Measurements from ENCODE around the gene OR14A2. TPM values are rescaled to one million over a fixed set of nuclear protein-coding genes. Genes with fewer than 3 reads are reported as not detected.

Gene OR14A2
- total and polyA plus RNA-seq, 2 donors (not counting 1 experiment from before 2014, with no cell fraction given) = not detected

DNA sequence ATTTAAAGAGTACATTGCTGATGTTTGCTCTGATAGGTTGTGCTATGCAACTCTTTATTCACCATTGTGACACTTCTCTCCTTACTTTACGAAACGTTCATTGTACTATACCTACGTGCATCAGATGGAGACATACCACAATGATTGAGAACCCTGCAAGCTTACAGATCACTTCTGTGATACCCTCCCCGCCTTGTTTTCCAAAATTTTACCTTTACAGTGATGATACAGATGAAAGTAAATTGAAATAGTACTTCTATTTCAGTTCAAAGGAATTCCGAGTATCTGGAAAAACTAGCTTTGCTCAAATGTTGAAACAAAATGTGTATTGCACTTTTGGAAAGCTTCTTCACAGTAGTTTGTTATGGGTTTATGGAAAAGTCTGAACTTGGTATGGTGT, 6.2 kb downstream of the OR14A2 start:
- intact Hi-C loops (cut with micrococcal nuclease) = no loop called here
- POLR2A ChIA-PET = no interaction called here
- no CpG with 5 or more reads among the region's 5 CpGs for WGBS (ENCODE audit: insufficient coverage)

GRCh38 chr1:247740721-247741120, 7.2 kb downstream of the OR14A2 start:
- no peaks in the 10 kb centered on the region for H3K4me1 Mint-ChIP-seq
- H3K27me3 Mint-ChIP-seq = peaks cover 3% of the 10 kb centered on the region
- H3K9me3 Mint-ChIP-seq (ENCODE audit: insufficient read depth) = no peaks in the 10 kb centered on the region
- H3K79me2 ChIP-seq (ENCODE audit: control insufficient read depth, insufficient read depth, low read length) = no peaks in the 10 kb centered on the region
- WGBS (ENCODE audit: insufficient coverage) = no CpG with 5 or more reads among the region's 2 CpGs
- no peaks in the 10 kb centered on the region for H3K36me3 ChIP-seq (replicated peaks in 1 of 2; ENCODE audit: control extremely low read depth in 1 of 2, control insufficient read depth in 1 of 2, extremely low read depth in 1 of 2, insufficient read depth in 2 of 2, low read length in 1 of 2)
- no peak overlapping the region for H3K27ac Mint-ChIP-seq
- ChIA-PET POLR2A (no interaction called here), CTCF (no interaction called here)
- no peaks in the 10 kb centered on the region for H4K20me1 ChIP-seq (ENCODE audit: control insufficient read depth, insufficient read depth, low read length, poor library complexity, severe bottlenecking)
- H2AFZ ChIP-seq (ENCODE audit: insufficient read depth, low read depth, low read length, poor library complexity, severe bottlenecking) = no peak overlapping the region
- H3K9ac ChIP-seq (ENCODE audit: low read length) = no peak overlapping the region
- intact Hi-C loops (cut with micrococcal nuclease) = no loop called here
- no peak overlapping the region for H3K27ac ChIP-seq (ENCODE audit: low read length in 2 of 2)
- ATAC-seq (ENCODE audit: low read depth) (no peak), DNase-seq (no peak)
- H3K9me3 ChIP-seq (ENCODE audit: control extremely low read depth in 1 of 3, control insufficient read depth in 2 of 3, insufficient read depth in 1 of 3, low read length in 2 of 3) = no peaks in the 10 kb centered on the region
- H3K4me3 Mint-ChIP-seq = no peak overlapping the region
- H3K4me2 ChIP-seq (replicated peaks; ENCODE audit: low read depth, low read length, poor library complexity, severe bottlenecking) = no peak overlapping the region
- H3K4me3 ChIP-seq (ENCODE audit: control extremely low read depth in 1 of 5, extremely low read depth in 1 of 5, insufficient read depth in 1 of 5, low read depth in 2 of 5, low read length in 4 of 5) = no peak overlapping the region
- no peak for TF ChIP-seq EZH2 (IDR thresholded peaks at IDR 0.05; ENCODE audit: borderline replicate concordance, insufficient read depth, low read depth, low read length, poor library complexity, severe bottlenecking)
- TF ChIP-seq, protein P1, sequence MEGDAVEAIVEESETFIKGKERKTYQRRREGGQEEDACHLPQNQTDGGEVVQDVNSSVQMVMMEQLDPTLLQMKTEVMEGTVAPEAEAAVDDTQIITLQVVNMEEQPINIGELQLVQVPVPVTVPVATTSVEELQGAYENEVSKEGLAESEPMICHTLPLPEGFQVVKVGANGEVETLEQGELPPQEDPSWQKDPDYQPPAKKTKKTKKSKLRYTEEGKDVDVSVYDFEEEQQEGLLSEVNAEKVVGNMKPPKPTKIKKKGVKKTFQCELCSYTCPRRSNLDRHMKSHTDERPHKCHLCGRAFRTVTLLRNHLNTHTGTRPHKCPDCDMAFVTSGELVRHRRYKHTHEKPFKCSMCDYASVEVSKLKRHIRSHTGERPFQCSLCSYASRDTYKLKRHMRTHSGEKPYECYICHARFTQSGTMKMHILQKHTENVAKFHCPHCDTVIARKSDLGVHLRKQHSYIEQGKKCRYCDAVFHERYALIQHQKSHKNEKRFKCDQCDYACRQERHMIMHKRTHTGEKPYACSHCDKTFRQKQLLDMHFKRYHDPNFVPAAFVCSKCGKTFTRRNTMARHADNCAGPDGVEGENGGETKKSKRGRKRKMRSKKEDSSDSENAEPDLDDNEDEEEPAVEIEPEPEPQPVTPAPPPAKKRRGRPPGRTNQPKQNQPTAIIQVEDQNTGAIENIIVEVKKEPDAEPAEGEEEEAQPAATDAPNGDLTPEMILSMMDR (IDR thresholded peaks at IDR 0.05) = no peak
- H3K27me3 ChIP-seq (replicated peaks in 1 of 4; ENCODE audit: control extremely low read depth in 1 of 4, control insufficient read depth in 3 of 4, insufficient read depth in 4 of 4, low read length in 3 of 4) = no peaks in the 10 kb centered on the region
- no peaks in the 10 kb centered on the region for H3K4me1 ChIP-seq (ENCODE audit: control insufficient read depth in 2 of 2, insufficient read depth in 2 of 2, low read length in 2 of 2)

More for the DNA sequence above, 6.2 kb downstream of the OR14A2 start:
- CTCF ChIA-PET = no interaction called here
- Histone ChIP-seq H3K4me2 (replicated peaks; ENCODE audit: low read depth, low read length, poor library complexity, severe bottlenecking) (no peak overlapping the region), H3K9me3 (ENCODE audit: control extremely low read depth in 1 of 3, control insufficient read depth in 2 of 3, insufficient read depth in 1 of 3, low read length in 2 of 3) (no peaks in the 10 kb centered on the region), H4K20me1 (ENCODE audit: control insufficient read depth, insufficient read depth, low read length, poor library complexity, severe bottlenecking) (no peaks in the 10 kb centered on the region), H3K4me1 (ENCODE audit: control insufficient read depth in 2 of 2, insufficient read depth in 2 of 2, low read length in 2 of 2) (no peaks in the 10 kb centered on the region), H3K27ac (ENCODE audit: low read length in 2 of 2) (no peak overlapping the region), H3K9ac (ENCODE audit: low read length) (no peak overlapping the region), H3K27me3 (replicated peaks in 1 of 4; ENCODE audit: control extremely low read depth in 1 of 4, control insufficient read depth in 3 of 4, insufficient read depth in 4 of 4, low read length in 3 of 4) (no peaks in the 10 kb centered on the region), H2AFZ (ENCODE audit: insufficient read depth, low read depth, low read length, poor library complexity, severe bottlenecking) (no peak overlapping the region), H3K36me3 (replicated peaks in 1 of 2; ENCODE audit: control extremely low read depth in 1 of 2, control insufficient read depth in 1 of 2, extremely low read depth in 1 of 2, insufficient read depth in 2 of 2, low read length in 1 of 2) (no peaks in the 10 kb centered on the region), H3K4me3 (ENCODE audit: control extremely low read depth in 1 of 5, extremely low read depth in 1 of 5, insufficient read depth in 1 of 5, low read depth in 2 of 5, low read length in 4 of 5) (no peak overlapping the region), H3K79me2 (ENCODE audit: control insufficient read depth, insufficient read depth, low read length) (no peaks in the 10 kb centered on the region)
- Mint-ChIP-seq H3K27me3 (peaks cover 3% of the 10 kb centered on the region), H3K4me3 (no peak overlapping the region), H3K9me3 (ENCODE audit: insufficient read depth) (no peaks in the 10 kb centered on the region), H3K27ac (no peak overlapping the region), H3K4me1 (no peaks in the 10 kb centered on the region)
- DNase-seq (no peak), ATAC-seq (ENCODE audit: low read depth) (no peak)
- TF ChIP-seq EZH2 (IDR thresholded peaks at IDR 0.05; ENCODE audit: borderline replicate concordance, insufficient read depth, low read depth, low read length, poor library complexity, severe bottlenecking) = no peak
- TF ChIP-seq, protein P1 (IDR thresholded peaks at IDR 0.05) = no peak

All from B cell (primary cell).